Effector CD8-positive, alpha-beta T cell (primary cell): Measurements from ENCODE around the gene DTNBP1.

Experiments used
- DNase-seq: peaks from one replicate; lab custom pipeline; 2025; lab: John Stamatoyannopoulos, UW

The DTNBP1 gene

DNA sequence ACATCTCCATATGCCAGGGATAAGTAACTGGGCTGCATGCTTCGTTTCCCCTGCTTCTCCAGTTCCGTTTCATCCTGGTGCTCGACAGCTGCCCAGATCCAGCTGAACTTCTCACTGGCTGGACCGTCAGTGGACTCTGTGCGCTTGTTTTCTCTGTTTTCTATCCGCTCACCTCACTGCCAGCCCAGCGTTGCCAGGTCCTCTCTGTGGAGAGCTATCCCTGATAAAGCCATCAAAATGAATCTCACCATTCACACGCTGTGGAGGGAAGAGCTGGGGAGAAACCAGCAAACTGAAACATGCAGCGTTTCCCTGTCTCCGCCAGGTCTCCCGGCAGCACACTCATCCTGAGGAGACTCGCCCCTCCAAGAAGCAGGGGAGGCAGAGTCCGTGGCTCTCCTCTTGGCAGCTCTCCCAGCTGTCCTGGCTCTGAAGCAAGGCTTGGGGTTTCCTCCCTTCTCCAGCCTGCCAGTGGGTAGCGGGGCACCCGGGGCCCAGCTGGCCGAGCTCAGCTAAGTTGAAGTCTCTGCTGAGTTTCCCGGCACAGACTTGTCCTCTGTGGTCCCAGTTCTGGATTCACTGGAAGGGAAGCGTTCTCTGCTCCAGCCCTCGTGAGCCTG, 160.9 kb downstream of the DTNBP1 start:
- DNase-seq, result no peak

DNA sequence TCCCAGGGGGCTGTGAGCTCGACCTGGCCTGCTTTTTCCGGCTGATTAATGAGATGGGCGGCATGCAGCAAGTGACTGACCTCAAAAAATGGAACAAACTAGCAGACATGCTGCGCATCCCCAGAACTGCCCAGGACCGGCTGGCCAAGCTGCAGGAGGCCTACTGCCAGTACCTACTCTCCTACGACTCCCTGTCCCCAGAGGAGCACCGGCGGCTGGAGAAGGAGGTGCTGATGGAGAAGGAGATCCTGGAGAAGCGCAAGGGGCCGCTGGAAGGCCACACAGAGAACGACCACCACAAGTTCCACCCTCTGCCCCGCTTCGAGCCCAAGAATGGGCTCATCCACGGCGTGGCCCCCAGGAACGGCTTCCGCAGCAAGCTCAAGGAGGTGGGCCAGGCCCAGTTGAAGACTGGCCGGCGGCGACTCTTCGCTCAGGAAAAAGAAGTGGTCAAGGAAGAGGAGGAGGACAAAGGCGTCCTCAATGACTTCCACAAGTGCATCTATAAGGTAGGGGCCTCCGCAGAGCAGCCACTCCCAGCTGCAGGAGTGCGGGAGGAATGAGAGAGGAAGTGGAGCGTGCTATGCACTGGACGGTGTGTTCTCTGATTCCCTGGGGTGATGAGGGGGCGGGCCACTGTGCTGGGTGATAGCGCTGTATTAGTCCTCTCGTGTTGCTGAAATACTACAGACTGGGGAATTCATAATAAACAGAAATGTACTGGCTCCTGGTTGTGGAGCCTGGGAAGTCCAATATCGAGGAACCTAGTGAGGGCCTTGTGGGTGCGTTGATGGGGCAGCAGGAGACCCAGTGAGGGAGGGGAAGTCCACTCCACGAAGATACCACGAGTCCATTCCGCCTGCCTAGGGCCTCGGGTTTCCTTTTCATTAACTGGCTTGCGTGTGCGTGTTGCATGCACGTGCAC, 161.7 kb downstream of the DTNBP1 start:
- DNase-seq, result no peak

DNA sequence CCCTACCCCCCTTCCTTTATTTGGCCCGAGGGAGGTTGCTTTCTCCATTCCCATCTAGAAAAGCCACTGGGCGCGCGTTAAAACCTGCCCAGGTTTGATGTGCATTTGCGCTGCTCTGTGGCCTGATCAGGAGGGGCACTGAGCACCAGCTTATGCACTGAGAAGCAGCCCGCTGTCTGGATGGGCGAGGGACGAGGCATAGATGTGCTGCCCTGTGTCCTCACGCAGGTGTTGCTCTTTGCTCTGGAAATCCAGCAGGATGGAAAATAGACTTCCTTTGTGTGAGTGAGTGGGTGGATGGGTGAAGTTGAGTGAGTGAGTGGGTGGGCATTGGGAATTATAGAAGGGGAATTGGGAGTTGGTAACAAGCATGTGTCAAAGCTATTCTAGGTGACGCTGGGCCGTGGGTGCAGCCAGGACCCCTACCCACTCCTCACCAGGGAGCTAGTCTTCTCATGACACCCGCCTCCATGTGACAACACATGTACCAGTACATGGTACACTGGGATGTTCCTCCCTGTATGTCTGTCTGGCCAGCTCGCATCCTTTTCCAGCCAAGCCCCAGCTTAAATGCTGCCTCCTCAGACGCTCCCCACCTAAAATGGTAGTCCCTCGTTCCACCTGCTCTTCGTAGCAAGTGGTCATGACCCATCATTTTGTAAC, 162.6 kb downstream of the DTNBP1 start:
- DNase-seq, result no peak

DNA sequence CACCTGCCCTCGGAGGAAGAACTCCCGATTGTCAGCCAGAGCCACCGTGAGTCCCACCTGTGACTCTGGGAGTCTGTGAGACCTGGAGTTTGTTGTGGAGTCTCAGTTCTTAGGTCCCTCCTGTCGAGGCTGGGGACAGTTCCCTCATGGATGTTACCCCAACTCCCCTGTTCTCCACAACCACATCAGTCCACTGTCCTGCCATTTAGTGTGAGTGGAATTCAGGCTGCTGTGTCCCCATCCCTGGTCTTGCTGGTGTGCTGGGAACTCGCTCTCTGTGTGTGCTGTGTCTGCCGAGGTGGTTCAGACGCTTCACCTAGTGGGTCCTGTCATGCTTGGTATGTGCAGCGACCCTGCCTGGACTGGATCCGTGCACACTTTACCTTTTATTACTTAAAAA, 163.2 kb downstream of the DTNBP1 start:
- no peak for DNase-seq

DNA sequence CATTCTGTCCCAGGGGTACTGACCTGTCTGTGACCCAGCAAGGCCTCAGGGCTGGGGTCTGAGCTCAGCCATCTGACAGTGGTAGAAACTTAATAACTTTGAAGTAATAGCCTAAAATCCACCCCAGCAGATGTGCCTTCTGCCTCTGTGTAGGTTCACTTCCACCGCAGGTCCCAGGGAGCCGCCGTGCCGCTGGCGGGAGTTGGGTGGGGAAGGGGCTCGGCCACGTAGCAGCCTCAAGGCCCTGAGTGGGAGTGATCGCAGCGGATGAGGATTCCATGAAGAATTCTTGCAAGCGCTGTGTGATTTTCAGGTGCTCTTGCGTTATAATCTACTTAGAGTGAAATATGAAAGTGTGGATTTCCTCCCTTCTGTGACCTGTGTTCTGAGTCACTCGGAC, 163.7 kb downstream of the DTNBP1 start:
- no peak for DNase-seq

DNA sequence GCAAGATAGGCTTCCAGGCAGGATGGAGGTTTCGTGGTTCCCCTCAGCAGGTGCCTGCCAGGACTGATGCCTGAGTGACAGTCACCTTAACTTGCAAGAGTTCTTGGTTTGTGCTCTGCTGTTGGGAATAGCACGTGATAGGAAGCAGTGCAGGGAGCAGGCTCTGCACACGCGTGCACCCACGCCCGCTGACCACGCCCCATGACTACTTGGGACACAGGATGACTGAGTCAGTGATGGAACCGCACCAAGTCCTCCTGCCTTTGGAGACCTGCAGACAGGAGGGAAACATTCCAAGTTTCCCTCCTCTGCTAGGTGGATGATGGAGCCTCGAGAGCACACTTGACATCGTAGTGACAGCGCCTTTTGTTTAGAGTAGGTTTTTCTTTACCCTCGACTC, 164.2 kb downstream of the DTNBP1 start:
- no peak for DNase-seq

DNA sequence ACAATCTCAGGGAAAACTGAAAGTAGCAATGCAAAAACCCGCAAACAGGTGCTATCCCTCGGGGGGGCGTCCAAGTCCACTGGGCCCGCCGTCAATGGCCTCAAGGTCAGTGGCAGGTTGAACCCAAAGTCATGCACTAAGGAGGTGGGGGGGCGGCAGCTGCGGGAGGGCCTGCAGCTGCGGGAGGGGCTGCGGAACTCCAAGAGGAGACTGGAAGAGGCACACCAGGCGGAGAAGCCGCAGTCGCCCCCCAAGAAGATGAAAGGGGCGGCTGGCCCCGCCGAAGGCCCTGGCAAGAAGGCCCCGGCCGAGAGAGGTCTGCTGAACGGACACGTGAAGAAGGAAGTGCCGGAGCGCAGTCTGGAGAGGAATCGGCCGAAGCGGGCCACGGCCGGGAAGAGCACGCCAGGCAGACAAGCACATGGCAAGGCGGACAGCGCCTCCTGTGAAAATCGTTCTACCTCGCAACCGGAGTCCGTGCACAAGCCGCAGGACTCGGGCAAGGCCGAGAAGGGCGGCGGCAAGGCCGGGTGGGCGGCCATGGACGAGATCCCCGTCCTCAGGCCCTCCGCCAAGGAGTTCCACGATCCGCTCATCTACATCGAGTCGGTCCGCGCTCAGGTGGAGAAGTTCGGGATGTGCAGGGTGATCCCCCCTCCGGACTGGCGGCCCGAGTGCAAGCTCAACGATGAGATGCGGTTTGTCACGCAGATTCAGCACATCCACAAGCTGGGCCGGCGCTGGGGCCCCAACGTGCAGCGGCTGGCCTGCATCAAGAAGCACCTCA, 166.3 kb downstream of the DTNBP1 start:
- DNase-seq, result no peak

DNA sequence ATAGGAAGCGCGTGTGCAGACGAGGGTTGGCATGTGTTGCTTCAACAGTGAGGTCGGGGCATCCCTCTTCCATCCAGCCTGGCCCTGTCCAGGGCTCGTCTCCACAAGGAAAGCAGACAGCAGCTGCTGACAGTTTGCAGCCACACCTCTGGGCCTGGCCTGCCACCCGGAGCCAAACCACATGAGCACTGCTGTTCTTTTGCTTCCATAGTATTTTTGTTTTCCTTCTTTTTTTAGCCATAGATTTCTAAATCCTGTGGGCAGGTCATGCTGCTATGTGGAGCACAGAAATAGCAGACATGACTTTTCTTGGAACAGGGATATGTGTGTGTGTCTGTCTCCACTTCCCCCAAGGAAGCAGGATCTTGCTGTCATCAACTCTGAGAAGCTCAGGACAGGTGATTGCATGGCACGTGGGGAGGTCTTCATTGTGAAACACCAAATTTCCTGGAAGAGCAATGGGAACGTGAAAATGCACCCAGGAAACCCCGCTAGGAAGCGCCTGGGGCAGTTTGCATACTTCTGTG, 167.4 kb downstream of the DTNBP1 start:
- DNase-seq, result no peak

DNA sequence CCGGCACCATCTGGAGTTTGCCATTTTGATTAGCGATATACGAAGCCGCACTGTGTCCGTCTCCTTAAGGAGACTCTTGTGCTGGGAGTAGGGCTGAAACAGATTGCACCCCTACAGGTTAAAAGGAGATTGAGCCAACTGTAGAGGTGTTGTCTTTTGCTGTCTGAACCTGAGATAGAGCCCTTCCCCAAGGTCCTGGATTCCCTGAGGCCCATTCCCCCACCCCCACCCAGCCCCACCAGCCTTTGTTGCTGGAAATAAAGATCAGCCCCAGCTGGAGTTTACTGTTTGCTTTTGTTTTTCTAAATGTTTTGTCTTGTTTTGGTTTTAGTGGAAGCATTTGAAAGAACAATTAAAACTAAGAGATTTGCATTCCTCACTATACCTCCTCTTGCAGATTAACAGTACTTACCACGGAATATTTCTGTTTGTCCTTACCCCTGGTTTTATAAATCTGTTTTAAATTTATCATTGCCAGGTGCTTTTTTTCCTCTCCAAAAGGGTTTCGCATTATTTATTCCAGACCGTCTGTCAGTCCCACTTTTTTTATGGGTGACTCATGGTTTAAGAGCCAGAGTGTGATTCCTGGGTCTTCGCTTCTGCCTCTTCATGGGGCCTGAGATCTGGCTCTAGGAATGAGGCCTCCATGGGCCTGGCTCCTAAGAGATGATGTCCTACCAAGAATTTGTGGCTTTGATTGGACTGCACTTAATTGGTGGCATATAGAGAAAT, 169.2 kb downstream of the DTNBP1 start:
- DNase-seq, result no peak

DNA sequence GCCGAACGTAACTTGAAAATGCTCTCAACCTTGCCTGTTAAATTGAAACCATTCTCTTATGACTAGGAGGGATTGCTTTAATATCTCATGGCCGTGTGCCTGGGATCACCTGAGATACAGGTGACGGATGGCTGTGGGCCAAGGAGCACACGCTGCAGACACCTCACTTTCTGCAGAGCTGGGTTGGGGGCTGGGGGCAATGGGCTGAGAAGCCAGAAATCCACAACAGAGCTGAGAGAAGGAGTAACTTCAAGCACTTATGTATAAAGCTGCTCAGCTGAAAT, 170.9 kb downstream of the DTNBP1 start:
- no peak for DNase-seq

DNA sequence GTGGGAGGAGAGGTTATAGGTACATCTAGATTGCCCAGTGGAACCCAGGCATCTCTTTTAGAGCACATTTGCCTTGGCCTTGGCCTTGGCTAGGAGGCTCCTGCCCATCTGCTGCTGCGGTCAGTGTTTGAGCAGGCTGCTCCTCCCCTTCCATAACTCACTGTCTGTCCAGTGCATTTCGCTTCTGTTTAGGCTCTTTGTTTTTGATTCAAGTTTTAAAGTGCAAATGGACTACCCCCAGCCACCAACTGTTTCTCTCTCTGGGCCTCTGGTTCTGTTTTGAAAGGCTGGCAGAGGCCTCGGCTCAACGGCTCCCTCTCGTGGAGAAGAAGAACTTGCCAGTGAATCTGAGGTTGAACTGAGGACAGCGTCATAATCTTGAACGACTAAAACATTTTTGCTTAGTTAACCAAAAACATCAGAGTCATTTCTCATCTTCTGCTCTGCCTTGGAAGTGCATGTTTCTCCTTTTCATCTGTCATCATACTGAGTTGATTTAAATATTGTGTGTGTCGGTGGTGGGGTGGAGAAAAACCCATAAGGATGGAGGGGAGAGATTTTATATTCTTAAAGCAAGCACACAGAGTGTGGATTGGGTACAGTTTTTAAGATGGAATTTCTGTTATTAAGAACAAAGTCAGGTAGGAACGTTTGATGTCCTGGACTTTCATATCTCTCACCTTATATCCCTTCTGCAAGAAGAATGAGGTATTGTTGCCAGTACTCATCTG, 171.4 kb downstream of the DTNBP1 start:
- peak; percentile 45 for DNase-seq

DNA sequence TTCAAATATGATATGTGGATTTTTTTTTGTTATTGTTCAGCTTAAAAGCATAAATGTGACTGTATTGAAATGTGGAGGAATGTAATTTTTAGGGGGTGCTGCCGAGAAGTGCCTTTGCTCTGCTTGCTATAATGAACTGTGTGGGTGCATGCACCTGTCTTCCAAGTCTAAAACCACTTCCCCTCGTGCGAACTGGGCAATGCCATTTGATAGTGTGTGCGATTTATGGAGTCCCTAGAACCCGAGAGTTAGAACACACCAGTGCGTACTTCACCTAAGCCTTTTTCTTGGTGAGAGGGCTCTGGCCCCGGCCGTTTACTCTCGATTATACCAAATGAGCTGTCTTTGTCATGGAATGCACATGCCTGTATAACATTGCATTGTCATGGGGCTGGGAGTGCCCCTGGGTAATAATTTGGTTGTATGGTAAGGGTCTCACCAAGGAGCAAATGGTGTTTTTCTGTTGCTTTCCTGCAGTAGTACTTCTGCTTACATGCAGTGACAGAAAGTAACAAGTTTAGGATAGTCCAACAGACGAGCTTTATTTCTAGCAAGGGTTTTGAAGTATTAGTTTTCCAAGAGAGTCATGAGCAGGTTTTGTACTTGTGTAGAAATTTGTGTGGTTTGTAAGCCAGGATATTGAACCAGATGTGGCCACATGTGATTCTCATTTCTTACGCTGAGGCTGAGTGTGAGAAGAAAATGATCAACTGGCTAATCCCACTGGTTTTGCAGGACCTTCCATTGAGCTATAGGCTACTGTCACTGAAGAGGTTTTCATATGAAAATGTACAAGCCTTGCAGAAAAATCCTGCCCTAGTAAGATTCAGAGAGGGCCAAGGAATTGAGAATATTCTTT, 172.4 kb downstream of the DTNBP1 start:
- no peak for DNase-seq

DNA sequence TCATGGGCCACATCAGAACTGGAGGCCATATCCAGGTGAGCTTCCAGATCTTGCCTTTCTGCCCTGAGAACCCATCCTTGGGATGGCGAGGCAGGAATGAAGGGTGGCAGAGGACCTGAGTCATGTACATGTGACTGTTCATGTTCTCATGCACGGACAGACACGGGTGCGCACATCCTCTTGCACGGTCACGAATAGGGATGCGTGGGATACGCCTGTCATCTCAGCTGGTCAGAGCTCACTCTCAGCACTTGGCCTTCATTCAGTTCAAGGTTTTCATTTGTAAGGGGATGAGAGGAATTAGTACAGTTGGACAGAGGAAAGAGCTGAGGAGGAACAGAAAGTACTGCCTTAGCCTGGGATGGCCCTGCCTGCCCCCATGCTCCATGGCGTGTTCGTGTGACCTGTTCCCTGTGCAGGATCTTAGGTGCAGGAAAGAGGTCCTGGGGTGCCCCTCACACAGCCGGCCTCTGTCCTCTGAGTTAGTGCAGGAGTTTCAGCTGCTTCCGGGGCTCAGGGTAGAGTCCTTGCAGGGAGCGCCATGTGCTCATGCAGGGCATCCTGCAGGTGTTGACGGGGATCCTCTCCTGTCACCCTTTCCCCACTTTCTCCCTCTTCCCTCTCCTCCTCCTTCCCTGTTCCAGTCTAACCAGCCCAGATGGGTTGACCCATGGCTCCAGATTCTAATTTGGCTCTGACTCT, 173.4 kb downstream of the DTNBP1 start:
- no peak for DNase-seq

DNA sequence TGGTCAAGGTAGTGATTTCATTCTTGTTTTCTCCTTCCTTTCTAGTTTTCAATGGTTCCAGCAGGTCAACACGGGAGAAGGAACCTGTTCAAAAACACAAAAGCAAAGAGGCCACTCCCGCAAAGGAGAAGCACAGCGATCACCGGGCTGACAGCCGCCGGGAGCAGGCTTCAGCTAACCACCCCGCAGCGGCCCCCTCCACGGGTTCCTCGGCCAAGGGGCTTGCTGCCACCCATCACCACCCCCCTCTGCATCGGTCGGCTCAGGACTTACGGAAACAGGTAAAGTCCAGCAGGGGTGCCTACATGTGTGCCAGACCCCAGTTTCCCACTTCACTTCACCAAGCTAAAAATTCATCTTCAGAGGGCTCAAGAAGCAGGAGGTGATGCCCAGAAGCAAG, 175.6 kb downstream of the DTNBP1 start:
- DNase-seq, result no peak

DNA sequence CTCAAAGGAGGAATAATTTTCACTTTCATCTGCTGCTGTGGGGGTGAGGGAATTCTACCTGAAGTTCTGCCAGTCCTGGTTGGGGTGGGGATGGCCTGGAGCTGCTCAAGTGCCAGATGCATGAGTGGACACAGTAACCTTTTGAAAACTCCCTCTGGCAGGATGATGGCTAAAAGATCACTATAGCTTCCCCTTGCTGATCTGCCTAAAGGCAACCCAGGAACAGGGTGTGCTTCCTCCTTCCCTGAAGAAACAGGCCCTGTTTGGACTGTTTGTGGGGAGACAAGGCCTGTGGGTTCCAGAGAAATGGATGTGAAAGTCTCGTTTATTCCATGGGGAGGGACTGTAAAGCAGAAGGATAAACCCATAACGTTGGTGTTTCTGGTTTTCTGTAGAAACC, 176.9 kb downstream of the DTNBP1 start:
- no peak for DNase-seq

DNA sequence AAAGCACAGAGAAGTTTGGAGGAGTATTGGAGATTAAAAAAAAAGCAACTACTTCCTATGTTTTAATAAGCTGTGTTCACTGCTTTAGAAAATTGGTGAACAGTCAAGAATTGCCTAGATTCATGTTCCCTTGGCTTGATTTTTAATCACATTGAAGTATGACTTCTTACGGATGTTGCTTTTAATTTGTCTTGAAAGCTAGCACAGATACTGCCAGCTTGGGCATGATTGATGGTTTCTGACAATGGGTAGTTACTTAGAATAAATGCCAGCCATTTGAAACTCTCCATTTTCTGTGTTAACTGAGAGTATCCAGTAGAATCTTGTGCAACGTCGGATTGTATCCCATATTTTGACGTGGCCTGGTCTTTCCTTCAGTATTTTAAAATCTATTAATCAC, 178.0 kb downstream of the DTNBP1 start:
- DNase-seq, result no peak

DNA sequence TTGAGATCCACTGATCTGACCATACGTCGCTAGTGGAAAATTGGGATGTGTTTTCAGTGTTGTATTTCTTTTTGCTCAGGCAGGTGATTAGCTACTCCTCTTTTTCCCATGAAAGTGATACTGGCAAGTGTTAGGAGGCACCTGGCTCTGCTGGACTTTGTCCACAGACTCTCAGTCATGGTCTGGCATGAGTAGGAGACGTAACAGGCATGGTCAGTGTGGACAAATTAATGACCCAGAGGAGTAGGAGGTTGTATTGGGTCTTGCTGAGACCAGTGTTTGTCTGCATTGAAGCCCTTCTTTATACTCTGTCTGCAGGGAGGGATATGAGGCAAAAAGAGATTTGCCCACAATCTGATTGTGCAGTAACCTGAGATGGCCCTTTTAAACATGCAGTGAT, 178.7 kb downstream of the DTNBP1 start:
- no peak for DNase-seq

DNA sequence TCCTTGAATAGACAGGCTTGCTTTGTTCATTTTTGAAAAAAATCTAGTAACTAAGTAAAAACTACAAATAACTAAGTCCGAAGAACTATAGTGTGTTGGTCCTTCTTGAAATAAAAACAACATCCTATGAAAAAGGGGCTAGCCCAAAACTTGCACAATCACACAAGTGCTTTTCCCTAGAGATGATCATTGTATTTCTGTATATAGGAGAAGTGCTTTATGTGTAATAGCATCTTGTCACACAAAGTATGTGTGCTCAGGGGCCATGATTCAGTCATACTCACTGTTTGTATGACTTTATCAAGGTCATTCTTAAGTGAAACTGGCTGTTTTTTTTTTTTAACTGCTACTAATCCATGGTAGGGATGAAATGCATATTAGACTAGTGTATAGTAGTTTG, 179.8 kb downstream of the DTNBP1 start:
- DNase-seq, result no peak
